Neural cell (in vitro differentiated cells): Measurements from ENCODE around the gene EFR3B.

Source experiments
- EP300 ChIP-seq: fragments of 450-650 bp; conservative IDR thresholded peaks from 2 replicates; pipeline ENCODE4 v1.6.1; 2014; ENCODE audit warnings: antibody characterized with exemption, mild to moderate bottlenecking, moderate library complexity; ENCODE audit not compliant: poor library complexity, severe bottlenecking
- EZH2 ChIP-seq: fragments of 200-600, 300-800 bp; shearing (Covaris generic), sonication (generic); IDR thresholded peaks from 2 replicates; pipeline ENCODE4 v1.6.1; 2014; ENCODE audit warnings: antibody characterized with exemption, low read length, borderline replicate concordance, mild to moderate bottlenecking; ENCODE audit not compliant: insufficient read depth, poor library complexity, severe bottlenecking
- MXI1 ChIP-seq: fragments of 450-650 bp; conservative IDR thresholded peaks from 2 replicates; pipeline ENCODE4 v1.6.1; 2014; ENCODE audit warnings: antibody characterized with exemption, mild to moderate bottlenecking; ENCODE audit not compliant: poor library complexity, severe bottlenecking
- POLR2AphosphoS5 ChIP-seq: IDR thresholded peaks from 2 replicates; pipeline ENCODE4 v1.6.1; 2012
- RAD21 ChIP-seq: fragments of 450-650 bp; conservative IDR thresholded peaks from 2 replicates; pipeline ENCODE4 v1.6.1; 2014; ENCODE audit warnings: antibody characterized with exemption, mild to moderate bottlenecking, moderate library complexity
- TAF1 ChIP-seq: IDR thresholded peaks from 2 replicates; pipeline ENCODE4 v1.6.1; 2012; ENCODE audit warnings: low read depth
- TF ChIP-seq, protein P1 (sequence below): fragments of 450-650 bp; IDR thresholded peaks from 2 replicates; pipeline ENCODE4 v1.5.1; 2014; ENCODE audit warnings: antibody characterized with exemption, mild to moderate bottlenecking, moderate library complexity; ENCODE audit not compliant: poor library complexity, severe bottlenecking
- TF ChIP-seq, protein P2 (sequence below): IDR thresholded peaks from 2 replicates; pipeline ENCODE4 v1.6.1; 2012; ENCODE audit warnings: borderline replicate concordance

DNA sequence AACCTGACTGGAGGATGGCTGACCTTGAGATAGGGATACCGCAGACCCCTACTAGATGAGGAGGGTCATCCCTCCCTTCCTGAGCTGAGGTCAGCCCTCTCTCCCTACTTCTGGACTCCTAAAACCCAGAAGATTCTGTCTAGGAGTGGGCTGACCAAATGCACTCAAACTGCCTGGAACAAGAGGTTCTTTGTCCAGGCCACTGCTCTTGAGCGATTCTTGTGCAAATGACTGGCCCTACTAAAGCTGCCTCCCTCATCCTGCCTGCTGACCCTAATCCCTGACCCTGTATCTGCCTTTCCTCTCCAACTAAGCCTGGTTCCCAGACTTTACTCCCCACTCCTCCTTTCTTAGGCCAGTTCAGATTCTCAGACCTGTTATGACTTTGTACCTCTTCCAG lies 56.2 kb downstream of the EFR3B start:
- TF ChIP-seq, protein P1, sequence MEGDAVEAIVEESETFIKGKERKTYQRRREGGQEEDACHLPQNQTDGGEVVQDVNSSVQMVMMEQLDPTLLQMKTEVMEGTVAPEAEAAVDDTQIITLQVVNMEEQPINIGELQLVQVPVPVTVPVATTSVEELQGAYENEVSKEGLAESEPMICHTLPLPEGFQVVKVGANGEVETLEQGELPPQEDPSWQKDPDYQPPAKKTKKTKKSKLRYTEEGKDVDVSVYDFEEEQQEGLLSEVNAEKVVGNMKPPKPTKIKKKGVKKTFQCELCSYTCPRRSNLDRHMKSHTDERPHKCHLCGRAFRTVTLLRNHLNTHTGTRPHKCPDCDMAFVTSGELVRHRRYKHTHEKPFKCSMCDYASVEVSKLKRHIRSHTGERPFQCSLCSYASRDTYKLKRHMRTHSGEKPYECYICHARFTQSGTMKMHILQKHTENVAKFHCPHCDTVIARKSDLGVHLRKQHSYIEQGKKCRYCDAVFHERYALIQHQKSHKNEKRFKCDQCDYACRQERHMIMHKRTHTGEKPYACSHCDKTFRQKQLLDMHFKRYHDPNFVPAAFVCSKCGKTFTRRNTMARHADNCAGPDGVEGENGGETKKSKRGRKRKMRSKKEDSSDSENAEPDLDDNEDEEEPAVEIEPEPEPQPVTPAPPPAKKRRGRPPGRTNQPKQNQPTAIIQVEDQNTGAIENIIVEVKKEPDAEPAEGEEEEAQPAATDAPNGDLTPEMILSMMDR = no peak
- TF ChIP-seq EZH2 = no peak
- no peak for TF ChIP-seq RAD21
- TF ChIP-seq, protein P2, sequence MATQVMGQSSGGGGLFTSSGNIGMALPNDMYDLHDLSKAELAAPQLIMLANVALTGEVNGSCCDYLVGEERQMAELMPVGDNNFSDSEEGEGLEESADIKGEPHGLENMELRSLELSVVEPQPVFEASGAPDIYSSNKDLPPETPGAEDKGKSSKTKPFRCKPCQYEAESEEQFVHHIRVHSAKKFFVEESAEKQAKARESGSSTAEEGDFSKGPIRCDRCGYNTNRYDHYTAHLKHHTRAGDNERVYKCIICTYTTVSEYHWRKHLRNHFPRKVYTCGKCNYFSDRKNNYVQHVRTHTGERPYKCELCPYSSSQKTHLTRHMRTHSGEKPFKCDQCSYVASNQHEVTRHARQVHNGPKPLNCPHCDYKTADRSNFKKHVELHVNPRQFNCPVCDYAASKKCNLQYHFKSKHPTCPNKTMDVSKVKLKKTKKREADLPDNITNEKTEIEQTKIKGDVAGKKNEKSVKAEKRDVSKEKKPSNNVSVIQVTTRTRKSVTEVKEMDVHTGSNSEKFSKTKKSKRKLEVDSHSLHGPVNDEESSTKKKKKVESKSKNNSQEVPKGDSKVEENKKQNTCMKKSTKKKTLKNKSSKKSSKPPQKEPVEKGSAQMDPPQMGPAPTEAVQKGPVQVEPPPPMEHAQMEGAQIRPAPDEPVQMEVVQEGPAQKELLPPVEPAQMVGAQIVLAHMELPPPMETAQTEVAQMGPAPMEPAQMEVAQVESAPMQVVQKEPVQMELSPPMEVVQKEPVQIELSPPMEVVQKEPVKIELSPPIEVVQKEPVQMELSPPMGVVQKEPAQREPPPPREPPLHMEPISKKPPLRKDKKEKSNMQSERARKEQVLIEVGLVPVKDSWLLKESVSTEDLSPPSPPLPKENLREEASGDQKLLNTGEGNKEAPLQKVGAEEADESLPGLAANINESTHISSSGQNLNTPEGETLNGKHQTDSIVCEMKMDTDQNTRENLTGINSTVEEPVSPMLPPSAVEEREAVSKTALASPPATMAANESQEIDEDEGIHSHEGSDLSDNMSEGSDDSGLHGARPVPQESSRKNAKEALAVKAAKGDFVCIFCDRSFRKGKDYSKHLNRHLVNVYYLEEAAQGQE = no peak
- no peak for TF ChIP-seq POLR2AphosphoS5
- TF ChIP-seq EP300 = no peak
- TF ChIP-seq TAF1 = no peak
- TF ChIP-seq MXI1 = no peak
